NCI-H187 (cell line): ENCODE data around the gene NTRK3.

ENCODE experiments used
- DNase-seq, 2 experiments: peaks; one replicate each; lab custom pipeline; 2025; lab: John Stamatoyannopoulos, UW

The NTRK3 gene

GRCh38 chr15:87818756-87819155 lies 437.8 kb downstream of the NTRK3 start:
- no peak for DNase-seq

DNA sequence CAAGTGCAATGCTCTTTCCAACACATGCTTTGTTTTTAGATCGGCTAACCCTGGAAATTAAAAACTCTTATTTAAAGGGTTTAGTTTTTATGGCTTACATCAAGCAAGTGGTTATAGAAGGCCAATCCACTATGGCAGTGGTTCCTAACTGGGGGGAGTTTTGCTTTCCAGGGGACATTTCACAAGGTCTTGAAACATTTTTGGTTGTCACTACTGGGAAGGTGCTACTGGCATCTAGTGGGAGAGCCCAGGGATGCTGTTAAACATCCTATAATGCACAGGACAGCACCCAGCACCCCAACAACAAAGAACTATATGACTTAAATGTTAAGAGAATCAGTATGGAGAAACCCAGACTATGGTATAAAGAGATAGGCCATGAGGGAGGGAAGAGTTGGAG lies 439.0 kb downstream of the NTRK3 start:
- DNase-seq = no peak

DNA sequence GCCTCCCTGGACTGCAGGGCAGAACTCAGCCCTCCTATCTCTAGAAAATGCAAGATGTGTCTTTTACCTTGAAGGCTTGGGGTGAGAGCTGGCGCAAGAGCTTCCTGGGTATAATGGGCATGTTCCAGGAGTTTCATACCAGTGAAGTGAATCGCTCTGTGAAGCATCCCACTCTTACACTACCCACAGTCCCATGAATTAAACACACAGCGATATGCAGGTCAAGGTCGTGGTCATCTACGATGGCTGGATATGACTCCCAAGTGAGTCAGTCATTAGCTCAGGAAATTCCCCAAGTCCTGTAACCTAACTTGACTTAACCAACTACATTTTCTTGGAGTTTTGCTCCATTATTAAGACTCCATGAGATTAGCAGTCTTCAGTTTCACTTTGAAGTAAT lies 439.7 kb downstream of the NTRK3 start:
- no peak for DNase-seq

DNA sequence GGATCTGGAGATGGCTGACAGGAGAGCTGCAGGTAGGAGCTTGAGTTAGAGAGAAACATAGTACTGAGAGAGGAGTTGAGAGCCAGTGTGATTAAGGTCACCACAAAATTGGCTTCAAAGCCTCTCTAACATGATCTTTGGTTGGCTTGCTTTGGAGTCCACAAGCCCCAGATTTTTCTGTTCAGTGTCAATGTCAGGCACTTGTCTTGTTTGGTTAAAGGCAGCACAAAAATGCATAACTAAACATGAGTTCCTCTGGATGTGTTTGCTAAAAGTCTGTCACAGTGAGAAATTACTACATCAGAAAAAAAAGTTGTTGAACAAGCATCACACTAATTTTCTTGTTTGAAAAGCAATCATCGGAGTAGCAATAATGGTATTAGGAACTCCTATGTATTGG lies 440.5 kb downstream of the NTRK3 start:
- DNase-seq = no peak
